ENCODE data around the gene IGF2BP2.
A peak's percentile ranks its signal among the peaks of the same experiment; 100 is the strongest.

The IGF2BP2 gene

GRCh38 chr3:185678027-185678426 is 146.8 kb downstream of the IGF2BP2 start (continued):
- TF ChIP-seq POU6F1 (CRISPR knock-in tag; IDR thresholded peaks at IDR 0.05; ENCODE audit: borderline replicate concordance, low read depth) (no peak), SNAI2 (CRISPR knock-in tag; IDR thresholded peaks at IDR 0.05) (no peak)

- TF ChIP-seq OSR1 (CRISPR knock-in tag; IDR thresholded peaks at IDR 0.05), result no peak
- TF ChIP-seq TOX (CRISPR knock-in tag; IDR thresholded peaks at IDR 0.05; ENCODE audit: borderline replicate concordance), result no peak
- TF ChIP-seq RARB (CRISPR knock-in tag; IDR thresholded peaks at IDR 0.05), result no peak
- no peak for TF ChIP-seq TSHZ2 (CRISPR knock-in tag; IDR thresholded peaks at IDR 0.05)
- TF ChIP-seq POU6F1 (CRISPR knock-in tag; IDR thresholded peaks at IDR 0.05; ENCODE audit: borderline replicate concordance, low read depth), result no peak
- no peak for TF ChIP-seq PPARA (CRISPR knock-in tag; IDR thresholded peaks at IDR 0.05; ENCODE audit: borderline replicate concordance)
- TF ChIP-seq CSDC2 (CRISPR knock-in tag; IDR thresholded peaks at IDR 0.05), result no peak
- TF ChIP-seq ZFP30 (CRISPR knock-in tag; IDR thresholded peaks at IDR 0.05), result no peak
- no peak for TF ChIP-seq SNAI2 (CRISPR knock-in tag; IDR thresholded peaks at IDR 0.05)
- TF ChIP-seq ZNF565 (CRISPR knock-in tag; conservative IDR thresholded peaks at IDR 0.05; ENCODE audit: low read depth), result no peak
- peak; percentile 93 for ATAC-seq
These were observed 147.6 kb downstream of the IGF2BP2 start for GRCh38 chr3:185677146-185677829.

GRCh38 chr3:185667574-185667973 is 157.3 kb downstream of the IGF2BP2 start:
- ATAC-seq, result no peak
- TF ChIP-seq CSRNP3 (CRISPR knock-in tag; IDR thresholded peaks at IDR 0.05) (no peak), ZC3H10 (CRISPR knock-in tag; IDR thresholded peaks at IDR 0.05) (no peak), ESRRG (CRISPR knock-in tag; IDR thresholded peaks at IDR 0.05) (no peak), PPARA (CRISPR knock-in tag; IDR thresholded peaks at IDR 0.05; ENCODE audit: borderline replicate concordance) (no peak), BACH2 (CRISPR knock-in tag; IDR thresholded peaks at IDR 0.05; ENCODE audit: borderline replicate concordance) (no peak), ARNTL (CRISPR knock-in tag; IDR thresholded peaks at IDR 0.05; ENCODE audit: borderline replicate concordance, low read depth) (no peak), ISL1 (CRISPR knock-in tag; IDR thresholded peaks at IDR 0.05) (no peak), CSDC2 (CRISPR knock-in tag; IDR thresholded peaks at IDR 0.05) (no peak), PATZ1 (CRISPR knock-in tag; IDR thresholded peaks at IDR 0.05; ENCODE audit: borderline replicate concordance) (no peak), GLIS3 (CRISPR knock-in tag; IDR thresholded peaks at IDR 0.05) (no peak), ZNF8 (CRISPR knock-in tag; IDR thresholded peaks at IDR 0.05) (no peak), OSR1 (CRISPR knock-in tag; IDR thresholded peaks at IDR 0.05) (no peak), CREB5 (CRISPR knock-in tag; IDR thresholded peaks at IDR 0.05; ENCODE audit: low read depth) (no peak)

Measured in SK-N-SH treated with all-trans-retinoic acid at 6 μM for 48 hours (cell line).